Hindlimb muscle (tissue), 1 donor: Measurements from ENCODE around the gene PRUNE2. TPM values are rescaled to one million over a fixed set of nuclear protein-coding genes. Genes with fewer than 3 reads are reported as not detected.
"Not testable (repeated sequence)": the region's sequence is repeated elsewhere in the genome, so short reads cannot be mapped to it uniquely, and the experiment has no call there.

Source experiments
- DNase-seq: peaks from one replicate; pipeline ENCODE4 v3.0.0-alpha.2; 2013
- polyA plus RNA-seq: library from polyadenylated mRNA; unstranded; fragments of 120-200 nt; gene quantifications from one replicate; pipeline ENCODE4 v1.2.1, GENCODE V29; 2013; ENCODE audit not compliant: insufficient read length

The PRUNE2 gene
- polyA plus RNA-seq, 1 donor, result 10.6 TPM

DNA sequence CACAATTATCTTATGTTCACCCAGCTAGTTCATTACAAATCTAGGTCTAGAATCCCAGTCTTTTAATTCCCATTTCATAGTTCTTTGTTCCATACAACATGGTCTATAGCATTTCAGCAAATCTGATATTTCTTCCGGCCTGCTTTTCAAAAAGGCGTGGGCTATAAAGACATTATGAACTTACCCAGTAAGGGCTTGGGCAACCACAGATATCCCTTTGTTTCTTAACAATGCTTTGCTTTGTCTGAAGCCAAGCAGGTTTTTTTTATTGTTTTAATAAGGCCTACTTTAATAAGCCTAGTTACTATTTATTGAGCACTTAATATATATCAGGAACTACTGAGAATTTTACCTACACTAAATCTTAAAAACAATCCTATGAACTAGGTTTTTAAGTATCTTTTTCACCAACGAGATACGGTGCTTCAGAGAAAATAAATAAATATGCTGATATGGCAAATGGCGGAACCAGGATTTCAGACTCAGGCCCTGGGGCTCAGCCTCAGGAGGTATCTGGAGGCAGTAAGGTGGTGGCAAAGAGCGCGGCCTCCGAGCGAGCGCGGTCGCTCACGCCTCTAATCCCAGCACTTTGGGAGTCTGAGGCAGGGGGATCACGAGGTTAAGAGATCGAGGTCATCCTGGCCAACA is 112.0 kb downstream of the PRUNE2 start:
- no peak for DNase-seq

DNA sequence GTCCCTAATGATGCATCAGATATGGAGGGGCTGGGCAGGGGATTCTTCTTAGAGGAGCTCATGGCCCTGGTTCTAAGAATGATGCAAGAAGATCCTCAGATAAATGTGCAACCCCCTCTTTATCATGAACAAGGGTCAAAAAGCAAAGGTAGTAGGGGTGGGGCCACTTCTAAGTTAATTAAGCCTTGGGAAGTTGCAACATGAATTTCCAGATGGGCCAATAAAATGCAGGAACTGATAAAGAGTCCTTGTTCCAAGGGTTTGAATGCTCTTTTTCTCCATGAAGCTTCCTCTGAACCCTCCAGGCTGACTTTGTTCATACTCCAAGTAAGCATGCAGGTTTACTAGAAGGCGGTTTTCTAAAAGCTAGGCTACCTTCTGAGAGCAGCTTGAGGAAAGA is 116.1 kb downstream of the PRUNE2 start:
- no peak for DNase-seq

GRCh38 chr9:76787677-76788076 is 118.2 kb downstream of the PRUNE2 start:
- no peak for DNase-seq

DNA sequence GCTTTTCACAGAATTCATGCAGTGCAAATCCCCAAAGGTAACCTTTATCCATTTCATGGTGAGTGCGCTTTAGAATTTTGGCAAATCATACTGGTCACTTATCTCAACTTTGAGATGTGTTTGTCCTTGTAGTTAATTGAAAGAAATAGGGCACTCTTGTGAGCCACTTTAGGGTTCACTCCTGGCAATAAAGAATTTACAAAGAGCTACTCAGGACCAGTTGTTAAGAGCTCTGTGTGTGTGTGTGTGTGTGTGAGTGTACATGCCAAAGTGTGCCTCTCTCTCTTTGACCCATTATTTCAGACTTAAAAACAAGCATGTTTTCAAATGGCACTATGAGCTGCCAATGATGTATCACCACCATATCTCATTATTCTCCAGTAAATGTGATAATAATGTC is 120.4 kb downstream of the PRUNE2 start:
- DNase-seq, result no peak

DNA sequence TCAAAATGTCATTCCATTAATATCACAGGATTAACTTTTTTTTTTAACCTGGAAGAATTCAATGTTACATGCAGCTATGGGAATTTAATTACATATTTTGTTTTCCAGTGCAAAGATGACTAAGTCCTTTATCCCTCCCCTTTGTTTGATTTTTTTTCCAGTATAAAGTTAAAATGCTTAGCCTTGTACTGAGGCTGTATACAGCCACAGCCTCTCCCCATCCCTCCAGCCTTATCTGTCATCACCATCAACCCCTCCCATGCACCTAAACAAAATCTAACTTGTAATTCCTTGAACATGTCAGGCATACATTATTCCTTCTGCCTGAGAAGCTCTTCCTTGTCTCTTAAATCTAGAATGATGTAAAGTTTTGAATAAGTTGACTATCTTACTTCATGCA is 121.0 kb downstream of the PRUNE2 start:
- no peak for DNase-seq

DNA sequence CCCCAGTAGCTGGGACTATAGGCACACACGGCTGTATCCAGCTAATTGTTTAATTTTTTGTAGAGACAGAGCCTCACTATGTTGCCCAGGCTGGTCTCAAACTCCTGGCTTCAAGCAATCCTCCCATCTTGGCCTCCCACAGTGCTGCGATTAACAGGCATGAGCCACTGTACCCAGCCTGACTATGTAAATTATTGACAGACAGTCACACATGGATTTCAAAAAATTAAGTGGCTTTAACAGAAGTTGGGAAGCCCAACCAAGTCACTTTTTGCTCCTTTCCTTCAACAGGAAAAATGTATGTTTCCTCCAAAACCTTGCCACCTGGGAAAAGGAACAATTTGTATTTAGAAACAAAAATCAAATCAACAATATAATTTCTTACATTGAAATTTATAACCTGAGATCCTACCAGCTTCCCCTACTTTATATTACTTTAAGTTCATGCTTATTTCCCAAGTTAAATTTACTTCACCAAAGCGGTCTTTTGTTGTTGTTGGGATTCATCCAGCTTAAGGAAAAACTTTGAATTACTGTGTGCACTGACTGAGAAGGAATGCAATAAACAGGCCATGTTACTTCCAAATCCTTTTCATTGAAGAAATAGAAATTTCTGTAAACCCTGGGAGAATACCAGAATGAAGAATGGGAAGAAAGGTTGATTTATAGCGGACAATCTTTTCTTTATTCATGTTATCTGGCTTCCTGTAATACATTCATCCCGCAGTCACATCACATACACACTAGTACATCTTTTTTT is 133.0 kb downstream of the PRUNE2 start:
- no peak for DNase-seq

DNA sequence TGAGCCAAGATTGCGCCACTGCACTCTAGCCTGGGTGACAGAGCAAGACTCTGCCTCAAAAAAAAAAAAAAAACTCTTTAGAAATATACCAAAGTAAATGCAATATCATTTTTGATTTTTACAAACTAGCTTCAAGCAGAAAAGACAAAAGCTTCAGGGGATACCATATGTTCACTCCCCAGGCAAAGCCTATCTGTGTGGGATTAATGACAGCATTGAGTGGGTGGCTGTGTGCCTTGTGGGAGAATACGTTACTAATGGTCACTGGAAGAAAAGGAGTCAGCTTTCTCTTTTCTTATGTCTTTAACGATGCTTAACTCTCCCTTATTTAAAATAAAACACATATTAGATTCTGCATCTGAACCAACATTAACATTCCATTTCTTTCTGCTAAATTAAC is 139.8 kb downstream of the PRUNE2 start:
- no peak for DNase-seq

DNA sequence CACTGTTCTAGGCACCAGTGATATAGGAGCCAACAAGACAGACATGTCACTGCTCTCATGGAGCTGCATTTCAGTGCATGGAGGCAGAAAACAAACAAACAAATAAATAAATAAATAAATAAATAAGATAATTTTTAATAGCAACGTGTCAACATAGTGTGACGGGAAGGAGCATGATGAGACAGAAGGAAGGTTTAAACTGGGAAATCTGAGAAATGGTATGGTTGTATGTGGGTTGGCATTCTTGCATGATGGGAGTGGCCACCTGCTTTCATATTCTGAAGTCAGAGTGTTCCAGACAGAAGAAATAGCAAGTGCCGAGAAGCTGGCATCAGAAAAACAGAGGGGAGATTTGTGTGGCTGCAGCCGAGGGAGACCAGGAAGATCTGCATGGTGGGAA is 141.8 kb downstream of the PRUNE2 start, which contains the start of gene PCA3:
TSS of gene PCA3 (plus strand) at position 301 of the 400 bp plus-strand sequence.
- no peak for DNase-seq

GRCh38 chr9:76761448-76761847 is 144.5 kb downstream of the PRUNE2 start:
- no peak for DNase-seq

GRCh38 chr9:76759732-76760131 is 146.2 kb downstream of the PRUNE2 start:
- DNase-seq, result no peak

GRCh38 chr9:76758476-76758875 is 147.4 kb downstream of the PRUNE2 start:
- no peak for DNase-seq

- DNase-seq, result no peak
These were observed 148.8 kb downstream of the PRUNE2 start for GRCh38 chr9:76756941-76757673.

DNA sequence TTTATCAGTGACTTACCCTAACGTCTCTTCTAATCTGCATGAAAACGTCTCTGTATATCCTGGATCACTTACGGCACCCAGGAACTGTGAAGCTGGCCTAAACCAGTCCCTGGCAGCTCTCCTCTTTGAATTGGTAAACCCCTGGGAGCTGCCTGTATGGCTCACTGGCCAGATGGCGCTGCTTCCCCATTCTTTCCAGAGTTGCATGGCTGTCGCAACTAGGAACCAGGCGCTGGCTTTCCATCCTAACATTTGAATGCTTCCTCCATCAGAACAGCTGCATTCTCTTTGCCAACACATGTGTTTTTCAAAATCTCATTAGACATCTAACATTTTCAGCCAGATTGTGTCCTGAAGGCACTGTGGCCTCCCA is 149.7 kb downstream of the PRUNE2 start:
- no peak for DNase-seq

DNA sequence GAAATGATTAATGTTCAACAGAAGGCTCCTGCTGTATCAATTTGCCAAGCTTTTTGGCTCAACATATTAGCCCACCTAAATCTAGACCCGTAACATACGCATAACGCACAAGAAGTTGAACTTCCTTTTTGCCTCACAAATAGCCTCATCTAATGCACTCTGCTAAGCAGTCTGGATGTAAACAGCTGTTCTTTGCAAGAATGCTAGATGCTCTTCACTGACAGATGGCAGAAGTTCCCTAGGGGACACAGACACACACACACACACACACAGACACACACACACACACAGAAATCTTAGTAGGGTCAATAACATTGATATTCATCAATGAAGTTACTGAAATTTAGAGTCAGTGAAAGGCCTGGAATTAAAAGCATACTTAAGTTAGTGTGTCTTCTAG is 154.9 kb downstream of the PRUNE2 start:
- DNase-seq, result peak; percentile 11

GRCh38 chr9:76744336-76744735 is 161.6 kb downstream of the PRUNE2 start:
- no peak for DNase-seq

DNA sequence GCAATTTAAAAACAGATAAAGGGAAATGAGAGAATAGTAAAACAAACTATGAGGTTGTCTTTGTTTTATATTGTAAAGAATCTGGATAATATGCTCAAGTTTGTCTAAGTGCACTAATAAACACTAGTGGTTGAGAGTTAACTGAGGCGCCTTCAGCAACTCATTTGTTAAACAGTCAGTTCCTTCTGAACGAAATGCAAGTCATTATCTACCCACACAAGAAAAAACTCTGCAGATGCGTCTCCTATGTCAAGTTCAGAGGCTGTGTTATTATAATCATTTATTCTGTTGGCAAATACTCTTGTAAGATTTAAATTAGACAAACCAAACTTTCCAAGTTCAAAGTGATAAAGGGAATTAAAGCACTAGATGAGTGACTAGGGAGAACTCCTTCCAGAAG is 162.0 kb downstream of the PRUNE2 start:
- DNase-seq, result no peak

DNA sequence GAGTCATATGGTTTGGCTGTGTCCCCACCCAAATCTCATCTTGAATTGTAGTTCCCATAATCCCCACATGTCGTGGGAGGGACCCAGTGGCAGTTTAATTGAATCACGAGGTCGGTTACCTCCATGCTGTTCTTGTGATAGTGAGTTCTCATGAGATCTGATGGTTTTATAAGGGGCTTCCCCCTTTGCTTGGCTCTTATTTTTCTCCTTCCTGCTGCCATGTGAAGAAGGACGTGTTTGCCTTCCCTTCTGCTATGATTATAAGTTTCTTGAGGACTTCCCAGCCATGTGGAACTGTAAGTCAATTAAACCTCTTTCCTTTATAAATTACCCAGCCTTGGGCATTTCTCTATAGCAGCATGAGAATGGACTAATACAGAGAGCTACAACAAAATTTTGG is 163.0 kb downstream of the PRUNE2 start:
- DNase-seq, result not testable (repeated sequence)

- no peak for DNase-seq
These were observed 164.4 kb downstream of the PRUNE2 start for GRCh38 chr9:76741524-76741923.

DNA sequence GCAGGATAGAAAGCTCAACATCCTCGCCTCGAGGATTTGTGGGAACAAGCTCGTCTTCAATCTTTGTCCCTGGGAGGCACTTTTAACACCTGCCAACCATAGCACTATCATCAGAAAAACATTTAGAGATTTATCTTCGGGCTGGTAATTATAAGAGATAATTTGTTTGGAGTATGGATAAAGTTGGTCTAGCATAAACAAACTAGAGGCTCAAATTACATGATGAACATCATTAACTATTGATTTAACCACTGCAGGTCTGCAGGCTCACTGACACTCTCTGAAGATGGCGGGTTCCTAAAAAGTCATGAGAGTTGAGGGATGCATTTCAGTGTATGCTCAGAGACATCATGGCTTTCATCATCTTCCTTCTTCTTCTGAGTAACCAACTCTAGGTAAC is 167.5 kb downstream of the PRUNE2 start:
- no peak for DNase-seq

GRCh38 chr9:76737154-76737902 is 168.6 kb downstream of the PRUNE2 start:
- DNase-seq, result no peak

- no peak for DNase-seq
These were observed 171.2 kb downstream of the PRUNE2 start for GRCh38 chr9:76734716-76735115.

GRCh38 chr9:76733096-76733495 is 172.8 kb downstream of the PRUNE2 start:
- no peak for DNase-seq
